Nephron progenitor cell (in vitro differentiated cells): ENCODE data around the gene CTDP1.
A peak's percentile ranks its signal among the peaks of the same experiment; 100 is the strongest.

Experiments
- DNase-seq: peaks from one replicate; pipeline ENCODE4 v3.0.0; 2021
- H3K27ac Mint-ChIP-seq: 2 replicates; pipeline ENCODE4 v1.8.0; 2021; ENCODE audit warnings: mild to moderate bottlenecking, moderate library complexity, mixed read lengths
- H3K27me3 Mint-ChIP-seq: 2 replicates; pipeline ENCODE4 v1.8.0; 2021; ENCODE audit warnings: mild to moderate bottlenecking, low read depth, mixed read lengths; ENCODE audit not compliant: poor library complexity
- H3K36me3 Mint-ChIP-seq: 2 replicates; pipeline ENCODE4 v1.8.0; 2021; ENCODE audit warnings: low read depth, mixed read lengths
- H3K4me1 Mint-ChIP-seq: 2 replicates; pipeline ENCODE4 v1.8.0; 2021; ENCODE audit warnings: mixed read lengths
- H3K4me3 Mint-ChIP-seq: 2 replicates; pipeline ENCODE4 v1.8.0; 2021; ENCODE audit warnings: mild to moderate bottlenecking, moderate library complexity, mixed read lengths
- H3K9me3 Mint-ChIP-seq: 2 replicates; pipeline ENCODE4 v1.8.0; 2021; ENCODE audit warnings: mild to moderate bottlenecking, moderate library complexity, mixed read lengths
- CTCF ChIP-seq: fragments of 200-600 bp; sonication (generic); IDR thresholded peaks from 2 replicates; pipeline ENCODE4 v1.5.0; 2021; ENCODE audit warnings: antibody characterized with exemption

Gene CTDP1

GRCh38 chr18:79682894-79683625 is 3.5 kb downstream of the CTDP1 start:
- no peaks in the 10 kb centered on the region for H3K9me3 Mint-ChIP-seq

GRCh38 chr18:79683626-79684282 is 4.2 kb downstream of the CTDP1 start:
- no peak for TF ChIP-seq CTCF
- DNase-seq, result no peak
- Mint-ChIP-seq H3K27ac (no peak overlapping the region), H3K4me3 (no peak overlapping the region), H3K36me3 (peaks cover 19% of the 10 kb centered on the region), H3K4me1 (peaks cover 28% of the 10 kb centered on the region), H3K27me3 (no peaks in the 10 kb centered on the region), H3K9me3 (no peaks in the 10 kb centered on the region)

More at GRCh38 chr18:79682894-79683625, 3.5 kb downstream of the CTDP1 start:
- H3K27ac Mint-ChIP-seq, result no peak overlapping the region
- H3K4me1 Mint-ChIP-seq, result peaks cover 34% of the 10 kb centered on the region
- H3K27me3 Mint-ChIP-seq, result no peaks in the 10 kb centered on the region
- no peak for TF ChIP-seq CTCF
- peak overlapping the region; percentile 21 for H3K4me3 Mint-ChIP-seq
- no peak for DNase-seq
- H3K36me3 Mint-ChIP-seq, result peaks cover 19% of the 10 kb centered on the region

- no peak for DNase-seq
- H3K27me3 Mint-ChIP-seq, result no peaks in the 10 kb centered on the region
- H3K36me3 Mint-ChIP-seq, result peaks cover 19% of the 10 kb centered on the region
- peaks cover 32% of the 10 kb centered on the region for H3K4me1 Mint-ChIP-seq
- H3K9me3 Mint-ChIP-seq, result no peaks in the 10 kb centered on the region
- no peak overlapping the region for H3K27ac Mint-ChIP-seq
- no peak overlapping the region for H3K4me3 Mint-ChIP-seq
- TF ChIP-seq CTCF, result no peak
Observed at GRCh38 chr18:79684283-79684631, 4.7 kb downstream of the CTDP1 start.

- no peak overlapping the region for H3K27ac Mint-ChIP-seq
- no peak overlapping the region for H3K4me3 Mint-ChIP-seq
- H3K27me3 Mint-ChIP-seq, result no peaks in the 10 kb centered on the region
- H3K4me1 Mint-ChIP-seq, result peaks cover 32% of the 10 kb centered on the region
- TF ChIP-seq CTCF, result no peak
- DNase-seq, result no peak
- peaks cover 19% of the 10 kb centered on the region for H3K36me3 Mint-ChIP-seq
- H3K9me3 Mint-ChIP-seq, result no peaks in the 10 kb centered on the region
Observed at GRCh38 chr18:79684787-79685186, 5.2 kb downstream of the CTDP1 start.

GRCh38 chr18:79685281-79685680 is 5.7 kb downstream of the CTDP1 start:
- no peak for DNase-seq
- H3K27me3 Mint-ChIP-seq, result no peaks in the 10 kb centered on the region
- no peak for TF ChIP-seq CTCF
- peaks cover 19% of the 10 kb centered on the region for H3K36me3 Mint-ChIP-seq
- no peaks in the 10 kb centered on the region for H3K9me3 Mint-ChIP-seq
- no peak overlapping the region for H3K27ac Mint-ChIP-seq
- peaks cover 34% of the 10 kb centered on the region for H3K4me1 Mint-ChIP-seq
- no peak overlapping the region for H3K4me3 Mint-ChIP-seq

GRCh38 chr18:79685971-79686370 is 6.4 kb downstream of the CTDP1 start:
- Mint-ChIP-seq H3K36me3 (peaks cover 19% of the 10 kb centered on the region), H3K4me3 (no peak overlapping the region), H3K27me3 (no peaks in the 10 kb centered on the region), H3K27ac (no peak overlapping the region), H3K4me1 (peaks cover 34% of the 10 kb centered on the region), H3K9me3 (no peaks in the 10 kb centered on the region)
- no peak for TF ChIP-seq CTCF
- DNase-seq, result no peak
